Measurements from ENCODE around the gene UBE4B.
"Not testable (repeated sequence)": the region's sequence is repeated elsewhere in the genome, so short reads cannot be mapped to it uniquely, and the experiment has no call there.

Gene UBE4B

GRCh38 chr1:10074059-10074851, 41.5 kb downstream of the UBE4B start:
- no peak for DNase-seq

GRCh38 chr1:10074852-10075730, 42.3 kb downstream of the UBE4B start:
- DNase-seq: no peak

GRCh38 chr1:10075732-10076131, 43.0 kb downstream of the UBE4B start:
- DNase-seq: no peak

GRCh38 chr1:10078494-10078893, 45.7 kb downstream of the UBE4B start:
- no peak for DNase-seq

GRCh38 chr1:10080523-10080922, 47.8 kb downstream of the UBE4B start:
- DNase-seq: no peak

- no peak for DNase-seq
Observed at GRCh38 chr1:10082785-10083479, 50.2 kb downstream of the UBE4B start.

- no peak for DNase-seq
Observed at GRCh38 chr1:10084045-10084444, 51.3 kb downstream of the UBE4B start.

GRCh38 chr1:10085076-10085475, 52.3 kb downstream of the UBE4B start:
- DNase-seq: no peak

- DNase-seq: no peak
Observed at GRCh38 chr1:10087210-10087609, 54.5 kb downstream of the UBE4B start.

- no peak for DNase-seq
Observed at GRCh38 chr1:10101929-10102328, 69.2 kb downstream of the UBE4B start.

GRCh38 chr1:10103193-10103592, 70.4 kb downstream of the UBE4B start:
- DNase-seq: no peak

GRCh38 chr1:10104834-10105233, 72.1 kb downstream of the UBE4B start:
- DNase-seq: no peak

GRCh38 chr1:10105484-10105883, 72.7 kb downstream of the UBE4B start:
- DNase-seq: no peak

- no peak for DNase-seq
Observed at GRCh38 chr1:10106241-10106640, 73.5 kb downstream of the UBE4B start.

GRCh38 chr1:10106756-10107475, 74.2 kb downstream of the UBE4B start:
- no peak for DNase-seq

- not testable (repeated sequence) for DNase-seq
Observed at GRCh38 chr1:10107476-10107847, 74.7 kb downstream of the UBE4B start.

- no peak for DNase-seq
Observed at GRCh38 chr1:10108134-10108663, 75.4 kb downstream of the UBE4B start.

- DNase-seq: no peak
Observed at GRCh38 chr1:10108948-10109708, 76.4 kb downstream of the UBE4B start.

- no peak for DNase-seq
Observed at GRCh38 chr1:10113501-10113900, 80.7 kb downstream of the UBE4B start.

- DNase-seq: no peak
Observed at GRCh38 chr1:10114746-10115145, 82.0 kb downstream of the UBE4B start.

GRCh38 chr1:10117132-10117531, 84.4 kb downstream of the UBE4B start:
- no peak for DNase-seq

- no peak for DNase-seq
Observed at GRCh38 chr1:10117865-10118264, 85.1 kb downstream of the UBE4B start.

Measured in SHP77 treated with DMSO at 0.1 percent for 48 hours (cell line).